HG03097 (cell line): ENCODE results near the gene PROP1.
"Not testable (repeated sequence)": the region's sequence is repeated elsewhere in the genome, so short reads cannot be mapped to it uniquely, and the experiment has no call there.

Experiments
- ATAC-seq: cut with Tn5 transposase; IDR thresholded peaks from one replicate; pipeline ENCODE4 v1.9.1; 2021; ENCODE audit not compliant: unreplicated experiment, low FRiP score

The PROP1 gene

GRCh38 chr5:177995691-177996595, at the start of gene PROP1:
Gene PROP1, minus strand, starts transcription at chr5:177996242. Its CDS starts 309 bp downstream, at chr5:177995933.
- ATAC-seq: no peak

GRCh38 chr5:178019379-178020030, 23.5 kb upstream of the PROP1 start:
- not testable (repeated sequence) for ATAC-seq

GRCh38 chr5:178012758-178013157, 16.7 kb upstream of the PROP1 start:
- not testable (repeated sequence) for ATAC-seq

- ATAC-seq: not testable (repeated sequence)
Observed at GRCh38 chr5:178011816-178012554, 15.9 kb upstream of the PROP1 start.

GRCh38 chr5:178007272-178007671, 11.2 kb upstream of the PROP1 start:
- ATAC-seq: not testable (repeated sequence)

- ATAC-seq: not testable (repeated sequence)
Observed at GRCh38 chr5:178006536-178007231, 10.6 kb upstream of the PROP1 start.

- ATAC-seq: not testable (repeated sequence)
Observed at GRCh38 chr5:178006181-178006535, 10.1 kb upstream of the PROP1 start.

GRCh38 chr5:177997846-177998245, 1.8 kb upstream of the PROP1 start:
- ATAC-seq: no peak

GRCh38 chr5:177997319-177997670, 1.3 kb upstream of the PROP1 start:
- ATAC-seq: no peak

- no peak for ATAC-seq
Observed at GRCh38 chr5:177996660-177997318, 747 bp upstream of the PROP1 start.

GRCh38 chr5:177994561-177995190, 1.4 kb downstream of the PROP1 start:
- no peak for ATAC-seq

- no peak for ATAC-seq
Observed at GRCh38 chr5:177994063-177994462, 2.0 kb downstream of the PROP1 start.

GRCh38 chr5:177992466-177992865, 3.6 kb downstream of the PROP1 start:
- no peak for ATAC-seq

GRCh38 chr5:177988989-177989625, 6.9 kb downstream of the PROP1 start:
- no peak for ATAC-seq

- no peak for ATAC-seq
Observed at GRCh38 chr5:177987326-177987725, 8.7 kb downstream of the PROP1 start.

- no peak for ATAC-seq
Observed at GRCh38 chr5:177985430-177986040, 10.5 kb downstream of the PROP1 start.

GRCh38 chr5:177984584-177985206, 11.3 kb downstream of the PROP1 start:
- ATAC-seq: no peak
